ENCODE results near the gene LCAT. TPM values are rescaled to one million over a fixed set of nuclear protein-coding genes. Genes with fewer than 3 reads are reported as not detected.
A peak's percentile ranks its signal among the peaks of the same experiment; 100 is the strongest.

The LCAT gene
- polyA plus RNA-seq, 1 of the 3 experiments (the other 2 are of a cell fraction) = 11.1 TPM

- DNase-seq = peak; percentile 71
- Histone ChIP-seq H4K20me1 (ENCODE audit: insufficient read depth) (0 out of 2 replicates have a peak, but pooled peaks cover 3% of the 10 kb centered on the region), H2AFZ (ENCODE audit: low read depth) (no peak overlapping the region), H3K27ac (ENCODE audit: low read depth in 2 of 2, low read length in 1 of 2) (peak overlapping the region in 1 of 2 experiments; percentile 47; a peak in 2 of 4 replicates), H3K27me3 (ENCODE audit: insufficient read depth) (no peaks in the 10 kb centered on the region), H3K9me3 (no peaks in the 10 kb centered on the region), H3K79me2 (ENCODE audit: insufficient read depth) (peaks cover 32% of the 10 kb centered on the region), H3K9ac (no peak overlapping the region), H3K36me3 (replicated peaks in 1 of 2; ENCODE audit: control insufficient read depth in 1 of 2, insufficient read depth in 2 of 2, low read length in 1 of 2) (peaks cover 0 to 12% of the 10 kb centered on the region in 2 experiments), H3K9me2 (no peaks in the 10 kb centered on the region), H3F3A (replicated peaks; ENCODE audit: insufficient read depth) (no peaks in the 10 kb centered on the region), H3K4me1 (ENCODE audit: control insufficient read depth in 1 of 2, insufficient read depth in 2 of 2, low read depth in 1 of 2, low read length in 1 of 2) (peaks cover 0 to 28% of the 10 kb centered on the region in 2 experiments; a peak in 1 of 4 replicates), H3K4me3 (ENCODE audit: low read depth in 2 of 2, low read length in 1 of 2) (no peak overlapping the region), H3K4me2 (no peak overlapping the region)
- WGBS (ENCODE audit: low lambda C conversion rate) = 53% methylated on average over 2 of the region's 2 CpGs
- POLR2A ChIA-PET = interaction anchor here (0.6 to 1.9 kb wide), 3 partner anchors 26 to 209 kb away, joined by 3 to 6 read pairs (median 6); no protein-coding TSS in a partner anchor
- peak; percentile 71; the same call in 1 of the 2 replicates for TF ChIP-seq MXI1 (IDR thresholded peaks at IDR 0.05; ENCODE audit: low read depth, low read length)
- peak; percentile 48 for TF ChIP-seq RAD21 (IDR thresholded peaks at IDR 0.05; ENCODE audit: low read length)
- TF ChIP-seq ZBTB33 (IDR thresholded peaks at IDR 0.05; ENCODE audit: borderline replicate concordance, low read depth) = no peak
- CTCF ChIA-PET = interaction anchor here (0.9 to 7.7 kb wide), 6 partner anchors 11 to 94 kb away, joined by 3 to 65 read pairs (median 6); partner anchors contain the start of gene NRN1L
These were observed 33.8 kb downstream of the LCAT start for GRCh38 chr16:67910158-67910557.

- H3F3A ChIP-seq (replicated peaks; ENCODE audit: insufficient read depth) = no peaks in the 10 kb centered on the region
- H3K79me2 ChIP-seq (ENCODE audit: insufficient read depth) = peaks cover 27% of the 10 kb centered on the region
- WGBS (ENCODE audit: low lambda C conversion rate) = 98% methylated on average over 32 of the region's 36 CpGs
- ChIA-PET CTCF (interaction anchor here (1.1 to 2.5 kb wide), 3 partner anchors 12 to 25 kb away, joined by 4 to 9 read pairs (median 5); partner anchors contain the start of gene NRN1L), POLR2A (no interaction called here)
- 0 out of 2 replicates have a peak, but pooled peaks cover 3% of the 10 kb centered on the region for H4K20me1 ChIP-seq (ENCODE audit: insufficient read depth)
- no peaks in the 10 kb centered on the region for H3K9me2 ChIP-seq
- H3K27me3 ChIP-seq (ENCODE audit: insufficient read depth) = no peaks in the 10 kb centered on the region
- no peak overlapping the region for H3K4me2 ChIP-seq
- H2AFZ ChIP-seq (ENCODE audit: low read depth) = no peak overlapping the region
- no peak overlapping the region for H3K9ac ChIP-seq
- no peak overlapping the region for H3K4me3 ChIP-seq (ENCODE audit: low read depth in 2 of 2, low read length in 1 of 2)
- TF ChIP-seq SMC3 (IDR thresholded peaks at IDR 0.05; ENCODE audit: low read depth, low read length) (no peak), MEF2A (IDR thresholded peaks at IDR 0.05; ENCODE audit: borderline replicate concordance, low read depth) (no peak), YY1 (IDR thresholded peaks at IDR 0.05; ENCODE audit: low read depth) (no peak), CHD2 (IDR thresholded peaks at IDR 0.05; ENCODE audit: low read length, partially characterized antibody) (no peak)
- peaks cover 0 to 21% of the 10 kb centered on the region in 2 experiments; a peak in 1 of 4 replicates for H3K4me1 ChIP-seq (ENCODE audit: control insufficient read depth in 1 of 2, insufficient read depth in 2 of 2, low read depth in 1 of 2, low read length in 1 of 2)
- H3K9me3 ChIP-seq = no peaks in the 10 kb centered on the region
- peak overlapping the region in 1 of 2 experiments; percentile 47; a peak in 1 of 4 replicates for H3K27ac ChIP-seq (ENCODE audit: low read depth in 2 of 2, low read length in 1 of 2)
- peaks cover 0 to 12% of the 10 kb centered on the region in 2 experiments for H3K36me3 ChIP-seq (replicated peaks in 1 of 2; ENCODE audit: control insufficient read depth in 1 of 2, insufficient read depth in 2 of 2, low read length in 1 of 2)
- DNase-seq = no peak
These were observed 34.7 kb downstream of the LCAT start for GRCh38 chr16:67909056-67909742.

All from SK-N-SH (cell line).